GM23338 (cell line): ENCODE data around the gene TIMM10. TPM values are rescaled to one million over a fixed set of nuclear protein-coding genes. Genes with fewer than 3 reads are reported as not detected.

Source experiments
- ATAC-seq: fragments of 200-7000 bp; cut with Tn5 transposase; 3 replicates; pipeline ENCODE4 v1.9.1; 2020
- DNase-seq: peaks from one replicate; pipeline ENCODE4 v3.0.0-alpha.2; 2015; ENCODE audit warnings: low spot score
- H2AFZ ChIP-seq: fragments of 200-600 bp; sonication (generic); 2 replicates; pipeline ENCODE4 v1.8.0; 2016; ENCODE audit warnings: antibody characterized with exemption, mild to moderate bottlenecking, moderate library complexity
- H3F3A ChIP-seq: fragments of 200-600 bp; sonication (generic); replicated peaks from 2 replicates; pipeline ENCODE4 v1.8.0; 2017; ENCODE audit warnings: antibody characterized with exemption, mixed run types, low read depth
- H3K27ac ChIP-seq: fragments of 200-600 bp; sonication (generic); 2 replicates; pipeline ENCODE4 v1.6.1; 2016; ENCODE audit warnings: low read depth
- H3K27me3 ChIP-seq: fragments of 200-600 bp; sonication (generic); 2 replicates; pipeline ENCODE4 v1.8.0; 2016; ENCODE audit warnings: mild to moderate bottlenecking, mixed run types, moderate library complexity; ENCODE audit not compliant: insufficient read depth
- H3K36me3 ChIP-seq: fragments of 200-600 bp; sonication (generic); 2 replicates; pipeline ENCODE4 v1.8.0; 2016; ENCODE audit warnings: mild to moderate bottlenecking; ENCODE audit not compliant: insufficient read depth
- H3K4me1 ChIP-seq: fragments of 200-600 bp; sonication (generic); 2 replicates; pipeline ENCODE4 v1.8.0; 2016; ENCODE audit warnings: mild to moderate bottlenecking, moderate library complexity; ENCODE audit not compliant: insufficient read depth
- H3K4me2 ChIP-seq: fragments of 200-600 bp; sonication (generic); 2 replicates; pipeline ENCODE4 v1.7.1; 2017; ENCODE audit warnings: mixed run types
- H3K4me3 ChIP-seq: fragments of 200-600 bp; sonication (generic); 2 replicates; pipeline ENCODE4 v1.6.1; 2016; ENCODE audit warnings: mixed run types
- H3K79me2 ChIP-seq: fragments of 200-600 bp; sonication (generic); replicated peaks from 2 replicates; pipeline ENCODE4 v1.8.0; 2017; ENCODE audit warnings: mild to moderate bottlenecking; ENCODE audit not compliant: insufficient read depth
- H3K9me2 ChIP-seq: fragments of 200-600 bp; sonication (generic); 2 replicates; pipeline ENCODE4 v1.8.0; 2017; ENCODE audit not compliant: insufficient read depth
- H4K20me1 ChIP-seq: fragments of 200-600 bp; sonication (generic); replicated peaks from 2 replicates; pipeline ENCODE4 v1.8.0; 2017; ENCODE audit warnings: mild to moderate bottlenecking; ENCODE audit not compliant: insufficient read depth
- H3K27ac Mint-ChIP-seq: 2 replicates; pipeline ENCODE4 v1.8.0; 2020; ENCODE audit warnings: inconsistent platforms, mild to moderate bottlenecking, moderate library complexity, mixed read lengths
- H3K27me3 Mint-ChIP-seq: 3 replicates; pipeline ENCODE4 v1.8.0; 2022; ENCODE audit warnings: low read depth, mild to moderate bottlenecking, moderate library complexity, mixed read lengths, inconsistent platforms; ENCODE audit not compliant: insufficient read depth, poor library complexity
- H3K36me3 Mint-ChIP-seq: 3 replicates; pipeline ENCODE4 v1.8.0; 2021; ENCODE audit warnings: low read depth, mild to moderate bottlenecking, inconsistent platforms, moderate library complexity, mixed read lengths
- H3K4me1 Mint-ChIP-seq: 3 replicates; pipeline ENCODE4 v1.8.0; 2020; ENCODE audit warnings: mild to moderate bottlenecking, inconsistent platforms, mixed read lengths
- H3K4me3 Mint-ChIP-seq: 3 replicates; pipeline ENCODE4 v1.8.0; 2021; ENCODE audit warnings: moderate library complexity, mild to moderate bottlenecking, inconsistent platforms, mixed read lengths
- H3K9me3 Mint-ChIP-seq: 3 replicates; pipeline ENCODE4 v1.8.0; 2020; ENCODE audit warnings: moderate library complexity, mild to moderate bottlenecking, inconsistent platforms, mixed read lengths
- CREB1 ChIP-seq: fragments of 250-450 bp; sonication (Bioruptor Pico); IDR thresholded peaks from 2 replicates; pipeline ENCODE4 v1.5.0; 2020; ENCODE audit warnings: low read depth, mild to moderate bottlenecking, moderate library complexity
- EZH2 ChIP-seq: fragments of 200-600 bp; sonication (generic); IDR thresholded peaks from one replicate; pipeline ENCODE4 v1.8.0; 2017; ENCODE audit warnings: antibody characterized with exemption, mild to moderate bottlenecking, low read depth; ENCODE audit not compliant: unreplicated experiment
- EZH2phosphoT487 ChIP-seq: fragments of 200-600 bp; sonication (generic); IDR thresholded peaks from one replicate; pipeline ENCODE4 v1.8.1; 2018; ENCODE audit warnings: antibody characterized with exemption; ENCODE audit not compliant: unreplicated experiment
- STAT1 ChIP-seq: IDR thresholded peaks from one replicate; pipeline ENCODE4 v1.6.1; 2016; ENCODE audit warnings: antibody characterized with exemption; ENCODE audit not compliant: unreplicated experiment
- ZNF462 ChIP-seq: fragments of 250-450 bp; sonication (Bioruptor Pico); IDR thresholded peaks from 2 replicates; pipeline ENCODE4 v1.5.0; 2020; ENCODE audit warnings: mild to moderate bottlenecking, moderate library complexity
- polyA plus RNA-seq: library from polyadenylated mRNA; unstranded; fragments of >200 nt; fragmentation: Nextera tagmentation; extraction: Ambion mirVana; gene quantifications from 2 replicates; pipeline ENCODE4 v1.2.1, GENCODE V29; 2016
- total RNA-seq: library from RNA; depleted of rRNA; stranded (reverse); fragments of >200 nt; shearing (Covaris generic); gene quantifications from 2 replicates; pipeline ENCODE4 v1.2.3, GENCODE V29; 2014
- TF ChIP-seq, protein P1 (sequence below), 2 experiments: fragments of 200-600 bp in 1 of 2; sonication (generic) in 1 of 2; conservative IDR thresholded peaks; 2 replicates each; pipeline versions ENCODE4 v1.5.1 to v1.6.1; 2016 to 2017; ENCODE audit warnings: antibody characterized with exemption in 2 of 2, low read depth in 2 of 2, mild to moderate bottlenecking in 2 of 2, moderate library complexity in 1 of 2
- TF ChIP-seq, protein P2 (sequence below): IDR thresholded peaks from 2 replicates; pipeline ENCODE4 v1.6.1; 2016; ENCODE audit warnings: antibody characterized with exemption

Gene TIMM10
- total and polyA plus RNA-seq, 2 experiments from 2014 or later, result 59.1 to 194 TPM

- ATAC-seq (no peak), DNase-seq (no peak)
- no peak overlapping the region for H3K4me3 Mint-ChIP-seq
- H3K9me2 ChIP-seq, result no peaks in the 10 kb centered on the region
- no peak overlapping the region for H3K4me2 ChIP-seq
- H3K36me3 ChIP-seq, result peaks cover 5% of the 10 kb centered on the region; the same call in 1 of the 2 replicates
- no peaks in the 10 kb centered on the region for H3K27me3 ChIP-seq
- H3K27ac Mint-ChIP-seq, result no peak overlapping the region
- H4K20me1 ChIP-seq, result no peaks in the 10 kb centered on the region
- H3K36me3 Mint-ChIP-seq, result peaks cover 60% of the 10 kb centered on the region
- H2AFZ ChIP-seq, result no peak overlapping the region
- no peak for TF ChIP-seq EZH2phosphoT487
- TF ChIP-seq, protein P1, sequence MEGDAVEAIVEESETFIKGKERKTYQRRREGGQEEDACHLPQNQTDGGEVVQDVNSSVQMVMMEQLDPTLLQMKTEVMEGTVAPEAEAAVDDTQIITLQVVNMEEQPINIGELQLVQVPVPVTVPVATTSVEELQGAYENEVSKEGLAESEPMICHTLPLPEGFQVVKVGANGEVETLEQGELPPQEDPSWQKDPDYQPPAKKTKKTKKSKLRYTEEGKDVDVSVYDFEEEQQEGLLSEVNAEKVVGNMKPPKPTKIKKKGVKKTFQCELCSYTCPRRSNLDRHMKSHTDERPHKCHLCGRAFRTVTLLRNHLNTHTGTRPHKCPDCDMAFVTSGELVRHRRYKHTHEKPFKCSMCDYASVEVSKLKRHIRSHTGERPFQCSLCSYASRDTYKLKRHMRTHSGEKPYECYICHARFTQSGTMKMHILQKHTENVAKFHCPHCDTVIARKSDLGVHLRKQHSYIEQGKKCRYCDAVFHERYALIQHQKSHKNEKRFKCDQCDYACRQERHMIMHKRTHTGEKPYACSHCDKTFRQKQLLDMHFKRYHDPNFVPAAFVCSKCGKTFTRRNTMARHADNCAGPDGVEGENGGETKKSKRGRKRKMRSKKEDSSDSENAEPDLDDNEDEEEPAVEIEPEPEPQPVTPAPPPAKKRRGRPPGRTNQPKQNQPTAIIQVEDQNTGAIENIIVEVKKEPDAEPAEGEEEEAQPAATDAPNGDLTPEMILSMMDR (conservative IDR thresholded peaks at IDR 0.05; ENCODE audit: low read depth in 2 of 2), result no peak
- TF ChIP-seq STAT1, result no peak
- H3K9me3 Mint-ChIP-seq, result no peaks in the 10 kb centered on the region
- peaks cover 10% of the 10 kb centered on the region; the same call in 1 of the 2 replicates for H3K4me1 ChIP-seq
- peaks cover 12% of the 10 kb centered on the region; the same call in 1 of the 2 replicates for H3F3A ChIP-seq
- no peak overlapping the region for H3K4me3 ChIP-seq
- no peak overlapping the region for H3K27ac ChIP-seq
- H3K27me3 Mint-ChIP-seq, result peaks cover 4% of the 10 kb centered on the region
- H3K4me1 Mint-ChIP-seq, result peaks cover 19% of the 10 kb centered on the region
- H3K79me2 ChIP-seq, result no peaks in the 10 kb centered on the region
These were observed 42.5 kb downstream of the TIMM10 start for GRCh38 chr11:57487920-57488659.

DNA sequence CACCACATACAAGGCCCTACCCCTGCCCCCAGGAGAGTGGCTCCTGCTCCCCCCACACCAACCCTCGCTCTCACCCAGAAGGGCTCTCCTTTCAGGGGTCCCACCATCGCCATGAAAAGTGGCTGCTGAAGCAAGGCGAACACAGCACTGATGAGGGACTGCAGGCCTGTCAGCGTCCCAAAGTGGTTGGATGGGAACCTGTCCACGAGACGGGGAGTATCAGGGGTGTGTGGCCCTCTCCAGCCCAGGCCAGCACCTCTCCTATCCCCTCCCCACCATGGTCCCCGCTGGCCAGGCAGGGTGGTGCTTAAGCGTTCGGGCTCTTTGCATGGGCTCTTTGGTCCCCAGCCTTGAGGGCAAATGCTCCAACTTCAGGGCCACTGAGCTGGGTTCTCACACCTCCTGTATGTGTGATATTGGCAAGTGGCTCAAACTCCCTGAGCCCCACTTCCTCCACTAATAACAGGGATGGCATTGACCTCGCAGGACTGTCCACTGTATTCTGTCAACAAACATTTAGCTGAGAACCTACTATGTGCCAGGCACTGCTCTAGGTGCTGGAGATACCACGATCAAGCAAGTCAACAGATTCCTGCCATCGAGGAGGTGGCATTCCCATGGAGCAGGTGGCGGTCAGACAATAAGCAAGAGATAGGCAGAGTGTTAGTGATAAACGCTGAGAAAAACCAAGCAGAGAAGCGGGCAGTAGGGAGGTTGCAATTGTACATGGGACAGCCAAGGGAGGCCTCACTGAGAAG, 43.4 kb downstream of the TIMM10 start:
- peaks cover 5% of the 10 kb centered on the region; the same call in 1 of the 2 replicates for H3K36me3 ChIP-seq
- H3K27ac Mint-ChIP-seq, result no peak overlapping the region; the same call in 1 of the 2 replicates
- H3K27ac ChIP-seq, result no peak overlapping the region
- H3K4me1 ChIP-seq, result peaks cover 10% of the 10 kb centered on the region; the same call in 1 of the 2 replicates
- H3K9me2 ChIP-seq, result no peaks in the 10 kb centered on the region
- no peaks in the 10 kb centered on the region for H3K9me3 Mint-ChIP-seq
- H3K4me2 ChIP-seq, result no peak overlapping the region
- DNase-seq (no peak), ATAC-seq (no peak)
- H3K4me3 Mint-ChIP-seq, result no peak overlapping the region
- H3F3A ChIP-seq, result peaks cover 12% of the 10 kb centered on the region; the same call in 1 of the 2 replicates
- H3K4me3 ChIP-seq, result no peak overlapping the region
- peaks cover 56% of the 10 kb centered on the region for H3K36me3 Mint-ChIP-seq
- H3K27me3 Mint-ChIP-seq, result peaks cover 8% of the 10 kb centered on the region
- peaks cover 17% of the 10 kb centered on the region for H3K4me1 Mint-ChIP-seq
- no peaks in the 10 kb centered on the region for H3K79me2 ChIP-seq
- H4K20me1 ChIP-seq, result no peaks in the 10 kb centered on the region
- no peak overlapping the region for H2AFZ ChIP-seq
- peaks cover 4% of the 10 kb centered on the region for H3K27me3 ChIP-seq
- TF ChIP-seq, protein P2, sequence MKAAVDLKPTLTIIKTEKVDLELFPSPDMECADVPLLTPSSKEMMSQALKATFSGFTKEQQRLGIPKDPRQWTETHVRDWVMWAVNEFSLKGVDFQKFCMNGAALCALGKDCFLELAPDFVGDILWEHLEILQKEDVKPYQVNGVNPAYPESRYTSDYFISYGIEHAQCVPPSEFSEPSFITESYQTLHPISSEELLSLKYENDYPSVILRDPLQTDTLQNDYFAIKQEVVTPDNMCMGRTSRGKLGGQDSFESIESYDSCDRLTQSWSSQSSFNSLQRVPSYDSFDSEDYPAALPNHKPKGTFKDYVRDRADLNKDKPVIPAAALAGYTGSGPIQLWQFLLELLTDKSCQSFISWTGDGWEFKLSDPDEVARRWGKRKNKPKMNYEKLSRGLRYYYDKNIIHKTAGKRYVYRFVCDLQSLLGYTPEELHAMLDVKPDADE, result no peak
- TF ChIP-seq, protein P1 (conservative IDR thresholded peaks at IDR 0.05; ENCODE audit: low read depth in 2 of 2), result no peak
- TF ChIP-seq CREB1 (CRISPR knock-in tag), result no peak
- TF ChIP-seq ZNF462, result no peak
- no peak for TF ChIP-seq EZH2
